Choroid plexus epithelial cell (primary cell): ENCODE data around the gene RPS6KB2.

ENCODE experiments used
- DNase-seq: peaks from one replicate; pipeline ENCODE4 v3.0.0-alpha.2; 2010; ENCODE audit warnings: low read depth
- H3K4me3 ChIP-seq: 2 replicates; pipeline ENCODE4 v1.5.1; 2011; ENCODE audit warnings: low read depth, mild to moderate bottlenecking, control low read depth, low read length, moderate library complexity
- CTCF ChIP-seq: conservative IDR thresholded peaks from 2 replicates; pipeline ENCODE4 v1.5.1; 2011; ENCODE audit warnings: low read depth, mild to moderate bottlenecking, control low read depth, inconsistent platforms, low read length, moderate library complexity

RPS6KB2 gene

GRCh38 chr11:67428052-67429001 lies at the start of gene RPS6KB2:
Gene RPS6KB2 (plus strand): TSS chr11:67428494. CDS start chr11:67428546, 52 bp downstream.
- peak within 1 kb of the TSS; percentile 95 for H3K4me3 ChIP-seq
- peak; percentile 99 for DNase-seq
- no peak for TF ChIP-seq CTCF

- no peak for DNase-seq
- no peak for TF ChIP-seq CTCF
- no peak overlapping the region for H3K4me3 ChIP-seq
Measured at GRCh38 chr11:67378544-67378943, 49.8 kb upstream of the RPS6KB2 start.

- no peak overlapping the region for H3K4me3 ChIP-seq
- DNase-seq, result peak; percentile 47
- no peak for TF ChIP-seq CTCF
Measured at GRCh38 chr11:67379061-67380058, 48.9 kb upstream of the RPS6KB2 start.

- H3K4me3 ChIP-seq, result no peak overlapping the region
- DNase-seq, result no peak
- TF ChIP-seq CTCF, result no peak
Measured at GRCh38 chr11:67381244-67381972, 46.9 kb upstream of the RPS6KB2 start.

- DNase-seq, result peak; percentile 83
- no peak overlapping the region for H3K4me3 ChIP-seq
- peak; percentile 99 for TF ChIP-seq CTCF
Measured at GRCh38 chr11:67382276-67383136, 45.8 kb upstream of the RPS6KB2 start.
